Measurements from ENCODE around the gene MPDZ.

Gene MPDZ, protein sequence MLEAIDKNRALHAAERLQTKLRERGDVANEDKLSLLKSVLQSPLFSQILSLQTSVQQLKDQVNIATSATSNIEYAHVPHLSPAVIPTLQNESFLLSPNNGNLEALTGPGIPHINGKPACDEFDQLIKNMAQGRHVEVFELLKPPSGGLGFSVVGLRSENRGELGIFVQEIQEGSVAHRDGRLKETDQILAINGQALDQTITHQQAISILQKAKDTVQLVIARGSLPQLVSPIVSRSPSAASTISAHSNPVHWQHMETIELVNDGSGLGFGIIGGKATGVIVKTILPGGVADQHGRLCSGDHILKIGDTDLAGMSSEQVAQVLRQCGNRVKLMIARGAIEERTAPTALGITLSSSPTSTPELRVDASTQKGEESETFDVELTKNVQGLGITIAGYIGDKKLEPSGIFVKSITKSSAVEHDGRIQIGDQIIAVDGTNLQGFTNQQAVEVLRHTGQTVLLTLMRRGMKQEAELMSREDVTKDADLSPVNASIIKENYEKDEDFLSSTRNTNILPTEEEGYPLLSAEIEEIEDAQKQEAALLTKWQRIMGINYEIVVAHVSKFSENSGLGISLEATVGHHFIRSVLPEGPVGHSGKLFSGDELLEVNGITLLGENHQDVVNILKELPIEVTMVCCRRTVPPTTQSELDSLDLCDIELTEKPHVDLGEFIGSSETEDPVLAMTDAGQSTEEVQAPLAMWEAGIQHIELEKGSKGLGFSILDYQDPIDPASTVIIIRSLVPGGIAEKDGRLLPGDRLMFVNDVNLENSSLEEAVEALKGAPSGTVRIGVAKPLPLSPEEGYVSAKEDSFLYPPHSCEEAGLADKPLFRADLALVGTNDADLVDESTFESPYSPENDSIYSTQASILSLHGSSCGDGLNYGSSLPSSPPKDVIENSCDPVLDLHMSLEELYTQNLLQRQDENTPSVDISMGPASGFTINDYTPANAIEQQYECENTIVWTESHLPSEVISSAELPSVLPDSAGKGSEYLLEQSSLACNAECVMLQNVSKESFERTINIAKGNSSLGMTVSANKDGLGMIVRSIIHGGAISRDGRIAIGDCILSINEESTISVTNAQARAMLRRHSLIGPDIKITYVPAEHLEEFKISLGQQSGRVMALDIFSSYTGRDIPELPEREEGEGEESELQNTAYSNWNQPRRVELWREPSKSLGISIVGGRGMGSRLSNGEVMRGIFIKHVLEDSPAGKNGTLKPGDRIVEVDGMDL (N-terminal part only)

DNA sequence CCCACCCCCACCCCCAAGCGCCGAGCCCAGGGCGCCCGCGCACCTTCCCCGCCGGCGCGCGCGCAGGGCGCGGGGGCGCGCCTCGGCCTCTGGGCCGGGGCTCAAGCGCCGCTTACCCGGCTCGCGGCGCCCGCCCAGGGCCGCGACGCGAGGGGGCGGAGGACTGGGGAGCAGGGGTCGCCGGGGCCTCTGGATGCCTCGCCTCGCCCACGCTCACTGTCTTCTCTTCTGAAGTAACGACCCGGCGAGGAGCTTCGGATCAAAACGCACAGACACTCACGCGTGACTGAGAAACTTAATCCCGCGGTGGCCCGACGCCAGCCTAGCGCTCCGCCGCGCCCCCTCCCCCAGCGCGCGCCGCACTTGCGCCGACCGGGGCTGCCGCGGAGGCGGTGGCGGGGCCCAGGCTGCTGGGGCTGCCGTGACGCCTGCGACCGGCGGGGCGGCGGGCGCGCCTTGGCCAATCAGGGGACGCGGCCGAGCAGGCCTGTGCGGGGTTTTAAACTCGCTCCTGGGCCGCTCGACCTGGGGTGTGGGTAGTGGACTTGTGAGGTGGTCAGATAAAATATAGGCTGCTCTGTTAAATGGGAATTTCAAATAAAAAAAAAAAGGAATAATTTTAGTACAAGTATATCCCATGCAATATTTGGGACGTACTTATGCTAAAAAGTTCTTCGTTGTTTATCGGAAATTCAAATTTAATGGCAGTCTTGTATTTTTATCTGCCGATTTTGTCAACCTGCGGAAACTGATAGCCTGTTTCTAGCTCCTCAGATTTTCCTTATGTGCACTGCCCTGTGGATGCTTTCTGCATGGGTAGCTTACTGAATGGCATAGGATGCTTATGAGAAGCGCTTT is at the start of gene MPDZ:
Gene MPDZ, minus strand, starts transcription at position 409 of the 858 bp plus-strand sequence. CDS start 29,377 bp downstream, outside the sequence.
- DNase-seq (ENCODE audit: low read depth, low spot score) = no peak

DNA sequence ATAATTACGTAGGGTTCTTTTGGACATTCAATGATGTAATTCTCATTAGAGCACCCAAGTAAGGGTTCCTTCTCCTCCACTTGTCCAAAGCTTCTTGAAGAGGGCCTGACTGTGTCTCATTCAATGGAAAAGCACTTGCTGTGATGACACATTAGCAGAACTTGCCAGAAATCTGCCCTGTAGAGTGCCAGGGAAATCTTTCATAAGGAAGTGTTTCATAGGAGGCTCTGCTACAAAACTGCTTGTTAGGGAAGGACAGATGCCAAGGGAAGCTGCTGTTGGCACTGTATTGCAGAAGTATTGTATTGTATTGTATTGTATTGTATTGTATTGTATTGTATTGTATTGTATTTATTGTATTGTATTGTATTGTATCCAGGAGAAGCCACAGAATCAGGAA is 45.5 kb upstream of the MPDZ start:
- DNase-seq (ENCODE audit: low read depth, low spot score) = no peak

DNA sequence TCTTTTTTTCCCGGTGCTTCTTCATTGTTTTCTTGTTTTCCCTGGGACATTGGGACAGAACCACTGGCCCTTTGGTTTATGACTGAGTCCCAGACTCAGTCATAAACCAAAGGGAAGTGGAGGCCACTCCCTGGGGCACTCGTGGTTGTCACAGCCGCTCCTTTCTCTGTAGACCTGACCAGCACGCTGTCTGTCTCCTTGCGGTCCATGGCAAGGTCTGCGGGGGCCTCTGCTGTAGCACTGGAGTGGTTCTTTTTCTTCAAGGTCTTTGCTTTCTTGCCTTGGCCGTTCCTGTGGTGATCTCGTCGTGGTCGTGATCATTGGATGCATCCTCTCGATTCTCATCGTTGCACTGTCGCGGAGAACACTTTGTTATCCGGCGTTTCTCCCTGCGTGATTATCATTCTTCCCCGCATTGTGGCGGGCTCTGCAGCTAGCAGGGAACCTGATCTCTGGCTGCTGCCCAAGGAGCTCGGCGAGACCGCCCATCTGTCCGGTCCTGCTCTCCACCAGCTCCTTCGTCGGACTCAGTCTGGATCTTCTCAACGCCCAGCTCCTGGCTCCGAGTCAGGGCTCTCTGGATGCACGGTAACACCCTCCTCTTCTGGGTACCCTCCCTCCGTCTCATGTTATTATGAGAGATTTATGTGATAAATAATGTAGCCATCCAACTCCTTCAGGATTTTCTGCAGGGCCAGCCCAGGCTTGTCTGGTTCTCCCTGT is 43.5 kb upstream of the MPDZ start:
- DNase-seq (ENCODE audit: low read depth, low spot score) = no peak

DNA sequence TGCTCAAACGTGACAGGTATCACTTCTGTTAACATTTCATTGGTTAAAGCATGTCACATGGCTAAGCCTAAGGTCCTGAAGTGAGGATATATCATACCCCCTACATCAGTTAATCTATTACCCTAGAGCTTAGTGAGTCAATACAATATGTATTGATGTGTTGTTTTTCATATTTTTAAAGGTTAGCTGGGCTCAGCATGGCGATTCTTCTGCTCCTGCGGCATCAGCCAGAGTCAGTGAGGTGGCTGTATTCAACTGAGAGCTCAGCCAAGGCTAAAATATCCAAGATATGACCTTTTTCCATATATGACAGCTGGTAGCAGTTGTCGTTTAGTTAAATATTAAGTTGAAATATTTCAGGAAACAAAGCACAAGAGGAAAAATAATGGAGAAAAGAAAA is 38.5 kb upstream of the MPDZ start:
- DNase-seq (ENCODE audit: low read depth, low spot score) = no peak

DNA sequence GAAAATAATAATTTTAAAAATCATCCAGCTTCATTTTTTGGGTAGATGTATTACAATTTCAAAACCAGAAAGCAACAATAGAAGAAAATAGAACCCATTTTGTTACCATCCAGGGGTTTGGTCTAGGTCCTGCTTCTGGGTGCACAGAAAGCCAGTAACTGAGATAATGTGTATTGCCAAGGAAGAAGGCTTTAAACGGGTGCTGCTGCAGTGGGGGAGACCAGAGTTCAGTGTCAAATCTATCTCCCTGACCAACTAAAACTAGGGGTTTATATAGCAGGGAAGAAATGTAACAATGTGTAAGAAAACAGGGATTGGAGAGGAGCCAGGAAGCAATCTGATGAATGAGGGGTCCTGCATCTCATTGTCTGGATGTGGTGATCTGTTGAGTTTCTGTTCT is 17.5 kb upstream of the MPDZ start:
- DNase-seq (ENCODE audit: low read depth, low spot score) = no peak

DNA sequence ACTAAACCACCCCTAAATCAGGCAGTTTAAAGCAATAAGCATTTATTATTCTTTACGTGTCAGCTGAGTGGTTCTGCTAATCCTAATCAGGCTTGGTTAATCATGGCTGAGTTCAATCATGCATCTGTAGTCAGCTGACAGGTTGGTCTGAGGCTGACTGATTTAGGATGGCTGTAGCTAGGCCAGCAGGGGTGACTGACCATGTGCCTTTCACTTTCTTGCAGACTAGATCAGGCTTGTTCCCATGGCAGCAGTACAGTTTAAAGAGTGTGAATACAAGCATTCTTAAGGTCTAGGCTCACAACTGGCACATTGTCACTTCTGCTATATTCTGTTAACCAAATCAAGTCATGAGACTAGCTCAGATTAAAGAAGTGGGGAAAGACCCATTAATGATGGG is 16.1 kb upstream of the MPDZ start:
- no peak for DNase-seq (ENCODE audit: low read depth, low spot score)

DNA sequence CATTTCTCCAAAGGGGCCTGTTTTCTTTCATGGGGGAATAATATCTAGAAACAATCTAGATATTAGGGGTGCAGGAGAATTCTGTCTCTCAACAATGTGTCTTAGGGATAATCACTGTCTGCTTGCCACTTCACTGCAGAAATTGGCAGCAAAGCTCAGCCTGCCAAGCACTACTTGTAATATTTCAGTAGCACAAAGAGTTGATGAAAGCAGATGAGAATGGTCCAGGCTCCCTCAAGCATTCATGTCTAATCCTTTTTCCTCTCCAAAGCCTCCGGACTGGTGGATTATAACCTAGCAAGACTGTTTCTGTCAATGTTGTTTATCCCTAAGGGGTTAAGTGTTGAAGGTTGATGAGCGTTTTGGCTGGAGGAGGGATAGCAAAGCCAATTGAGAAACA is 13.3 kb upstream of the MPDZ start:
- no peak for DNase-seq (ENCODE audit: low read depth, low spot score)

DNA sequence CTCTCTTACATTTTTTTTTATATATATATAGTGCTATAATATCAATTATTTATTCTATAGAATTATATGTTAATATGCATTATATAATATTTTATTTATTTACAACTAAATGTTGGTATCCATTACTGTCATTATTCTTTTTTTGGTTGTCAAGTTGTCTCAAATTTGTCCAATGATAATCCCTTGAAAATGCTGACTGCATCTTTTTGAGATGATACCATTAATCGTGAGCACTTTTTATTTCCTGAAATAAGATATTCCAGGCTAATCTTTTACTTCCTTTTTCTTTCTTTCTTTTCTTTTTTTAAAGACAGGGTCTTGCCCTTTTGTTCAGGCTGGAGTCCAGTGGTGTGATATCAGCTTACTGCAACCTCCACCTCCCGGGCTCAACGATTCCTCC is 12.7 kb upstream of the MPDZ start:
- no peak for DNase-seq (ENCODE audit: low read depth, low spot score)

DNA sequence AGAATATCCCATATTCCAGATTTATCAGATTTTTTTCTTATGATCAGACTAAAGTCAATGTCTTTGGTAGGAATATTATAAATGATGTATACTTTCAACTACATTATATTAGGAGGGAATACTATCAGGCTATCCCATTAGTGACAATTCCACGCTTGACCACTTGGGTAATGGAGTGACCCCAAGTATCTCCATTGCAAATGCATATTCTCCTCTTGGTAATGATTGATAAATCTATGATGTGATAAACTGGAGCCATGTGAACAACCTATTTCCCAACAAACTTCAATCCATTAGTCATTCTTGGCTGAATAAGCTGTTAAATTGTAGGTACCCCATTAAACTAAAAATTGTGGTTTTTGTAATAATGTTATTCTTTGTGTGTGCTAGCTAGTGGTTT is 12.2 kb upstream of the MPDZ start:
- no peak for DNase-seq (ENCODE audit: low read depth, low spot score)

DNA sequence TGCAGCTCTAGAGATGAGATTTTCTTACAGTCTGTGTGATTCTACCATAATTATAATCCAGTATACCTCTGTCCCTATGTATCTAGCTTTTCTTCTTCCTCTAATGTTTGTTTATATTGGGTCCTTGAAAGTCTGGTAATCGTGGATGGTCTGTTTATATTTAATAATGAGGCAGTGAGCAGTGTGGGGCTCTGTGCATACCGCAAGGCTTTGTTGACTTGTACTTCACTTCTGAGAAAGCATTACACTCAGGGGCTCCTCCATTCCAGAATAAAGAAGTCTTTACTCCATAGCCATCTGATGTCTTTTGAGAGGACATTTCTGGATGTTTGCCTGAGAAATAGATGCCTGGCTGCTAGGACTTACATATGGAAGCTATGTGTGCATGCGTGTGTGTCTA is 4.5 kb upstream of the MPDZ start:
- DNase-seq (ENCODE audit: low read depth, low spot score) = no peak

DNA sequence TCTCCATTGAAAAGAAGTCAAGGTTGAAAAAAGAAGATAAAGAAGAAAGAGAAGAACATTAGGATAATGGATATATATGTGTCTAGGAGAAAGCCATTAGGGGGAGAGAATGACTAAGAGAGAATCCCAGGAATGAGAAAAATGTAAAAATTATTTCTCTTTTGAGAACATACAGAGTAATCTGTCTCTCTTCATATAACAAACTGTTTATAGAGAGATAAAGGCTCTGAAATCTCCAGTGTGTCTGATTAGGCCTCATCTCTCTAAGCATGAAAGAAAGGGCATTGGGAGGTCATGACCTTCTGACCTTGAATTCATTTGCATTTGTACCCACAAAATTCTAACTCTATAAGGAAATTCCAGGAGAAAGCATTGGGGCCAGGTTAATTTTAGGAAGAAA is 3.5 kb upstream of the MPDZ start:
- no peak for DNase-seq (ENCODE audit: low read depth, low spot score)

DNA sequence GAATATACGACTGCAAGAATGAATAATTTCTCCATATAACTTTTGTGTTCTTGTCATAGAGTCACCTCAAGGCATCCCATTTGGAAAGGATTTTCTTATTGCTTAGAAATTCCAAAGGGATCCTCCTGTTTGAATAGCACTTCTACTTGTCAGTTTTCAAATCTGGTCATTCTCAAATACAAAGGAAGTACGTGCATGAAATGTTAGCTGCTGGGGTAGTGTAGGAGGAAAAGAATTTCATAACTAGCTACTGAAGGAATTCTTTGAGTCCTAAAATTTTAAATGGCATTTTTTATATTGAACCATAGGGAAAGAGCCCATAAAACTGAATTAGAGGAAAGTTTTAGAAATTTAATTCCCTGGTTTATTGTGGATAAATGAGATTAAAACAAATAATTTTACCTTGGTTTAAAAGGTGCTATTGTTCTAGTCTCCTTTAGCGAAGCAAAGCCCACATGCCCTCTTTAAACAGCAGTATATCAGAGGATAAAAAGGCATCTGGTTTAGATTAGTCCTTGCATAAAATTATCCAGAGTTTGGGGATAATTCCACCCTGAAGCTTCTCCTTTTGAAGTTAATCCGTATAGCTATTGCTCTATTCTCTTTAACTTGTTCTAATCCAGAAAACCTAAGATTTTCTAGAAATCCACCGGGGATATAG is 2.0 kb upstream of the MPDZ start:
- no peak for DNase-seq (ENCODE audit: low read depth, low spot score)

DNA sequence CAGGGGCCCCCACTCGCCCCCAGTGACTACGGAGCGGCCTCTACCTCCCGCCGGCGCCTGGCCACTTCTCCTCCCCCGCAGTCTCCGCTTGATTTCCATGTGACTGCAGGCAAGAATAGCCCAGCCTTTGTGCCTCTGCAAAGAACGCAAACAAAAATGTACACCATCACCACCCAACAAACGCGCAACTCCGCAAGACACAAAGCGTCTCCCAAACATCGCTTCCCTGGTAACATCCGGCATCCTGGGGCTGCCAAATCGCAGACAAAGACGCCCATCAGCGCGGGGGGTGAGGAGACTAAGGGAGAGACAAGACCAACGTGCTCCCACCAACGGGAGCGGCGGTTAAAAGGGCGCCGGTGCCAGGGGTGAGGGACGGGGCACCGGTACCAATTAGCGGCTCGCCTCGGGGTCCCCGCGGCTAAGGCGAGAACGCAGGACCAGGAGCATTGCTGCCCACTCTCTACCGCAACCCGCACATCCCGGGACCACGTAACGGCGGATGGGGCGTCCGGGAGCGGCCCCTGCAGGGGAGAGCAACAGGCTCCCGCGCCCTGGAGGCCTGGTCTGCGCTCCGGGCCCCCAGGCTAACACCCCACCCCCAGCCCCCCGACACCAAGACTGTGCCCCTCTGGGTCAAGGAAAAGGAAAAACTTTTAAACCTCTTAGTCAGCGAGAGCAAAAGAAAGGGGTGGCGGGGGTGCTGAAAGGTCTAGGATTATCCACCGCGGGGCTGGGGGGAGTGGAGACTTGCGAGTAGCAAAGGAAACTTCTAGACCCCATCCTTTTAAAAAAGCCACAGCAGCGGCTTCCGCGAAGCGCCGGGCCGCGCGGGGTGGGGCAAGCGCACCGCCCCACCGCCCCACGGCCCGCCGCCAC is 885 bp downstream of the MPDZ start:
- DNase-seq (ENCODE audit: low read depth, low spot score) = no peak

DNA sequence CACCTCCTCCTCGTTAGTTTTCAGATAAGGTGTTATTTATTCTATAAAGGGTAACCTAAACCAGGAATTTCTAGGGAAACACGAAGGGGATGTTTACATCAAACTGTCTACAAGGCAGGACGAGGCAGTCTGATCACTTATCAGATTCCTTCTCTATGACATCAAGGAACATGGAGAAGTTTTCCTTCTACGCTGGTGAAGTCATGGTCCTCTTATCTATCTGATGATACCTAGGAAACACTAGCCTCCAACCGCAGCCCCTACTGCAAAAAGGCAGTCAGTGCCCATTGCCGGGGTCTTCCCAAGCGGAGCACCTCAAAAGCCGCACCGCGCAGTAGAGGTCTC is 1.5 kb downstream of the MPDZ start:
- no peak for DNase-seq (ENCODE audit: low read depth, low spot score)

DNA sequence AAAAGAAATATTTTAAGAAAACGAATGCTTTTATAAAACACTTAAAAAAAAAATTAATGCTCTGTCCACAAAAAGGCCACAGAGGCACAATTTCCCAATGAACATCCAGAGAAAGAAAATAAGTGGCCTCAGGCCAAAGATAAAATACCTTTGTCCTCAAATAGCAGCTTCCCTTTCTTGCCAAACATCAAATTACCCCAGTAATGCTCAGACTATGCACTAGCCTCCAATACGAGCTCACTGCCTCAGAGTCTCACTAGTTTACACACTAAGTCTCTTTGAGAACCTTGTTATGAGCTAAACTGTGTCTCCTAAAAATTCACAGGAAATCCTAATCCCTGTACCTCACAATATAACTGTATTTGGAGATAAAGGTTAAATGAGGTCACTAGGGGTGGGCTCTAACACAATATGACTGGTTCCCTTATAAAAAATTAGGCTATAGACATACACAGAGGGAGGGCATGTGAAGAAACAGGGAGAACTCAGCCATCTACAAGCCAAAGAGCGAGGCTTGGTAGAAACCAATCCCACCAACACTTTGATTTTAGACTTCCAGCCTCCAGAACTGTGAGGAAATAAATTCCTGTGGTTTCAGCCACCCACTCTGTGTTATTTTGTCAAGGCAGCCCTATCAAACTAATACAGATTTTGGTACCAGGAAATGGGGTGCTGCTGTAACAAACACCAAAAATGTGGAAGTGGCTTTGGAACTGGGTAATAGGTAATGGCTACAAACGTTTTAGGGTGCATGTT is 4.4 kb downstream of the MPDZ start:
- DNase-seq (ENCODE audit: low read depth, low spot score) = no peak

DNA sequence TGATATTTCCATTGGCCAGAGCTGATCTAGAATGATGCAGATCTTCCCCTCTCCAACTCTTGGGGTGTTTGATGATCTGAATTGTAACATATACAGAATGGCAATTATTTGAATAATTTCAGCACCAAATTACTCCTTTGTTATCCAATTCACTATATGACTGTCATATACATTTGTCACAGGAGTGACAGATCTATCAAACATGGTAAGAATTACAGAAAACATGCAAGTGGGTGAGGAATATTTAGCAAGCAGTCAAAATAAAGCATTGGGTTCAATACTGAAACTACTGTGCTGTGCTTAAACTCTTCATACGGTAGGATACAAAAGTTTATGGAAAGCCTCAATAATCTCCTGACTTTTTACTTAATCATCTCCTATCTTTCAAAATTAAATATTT is 8.8 kb downstream of the MPDZ start:
- no peak for DNase-seq (ENCODE audit: low read depth, low spot score)

DNA sequence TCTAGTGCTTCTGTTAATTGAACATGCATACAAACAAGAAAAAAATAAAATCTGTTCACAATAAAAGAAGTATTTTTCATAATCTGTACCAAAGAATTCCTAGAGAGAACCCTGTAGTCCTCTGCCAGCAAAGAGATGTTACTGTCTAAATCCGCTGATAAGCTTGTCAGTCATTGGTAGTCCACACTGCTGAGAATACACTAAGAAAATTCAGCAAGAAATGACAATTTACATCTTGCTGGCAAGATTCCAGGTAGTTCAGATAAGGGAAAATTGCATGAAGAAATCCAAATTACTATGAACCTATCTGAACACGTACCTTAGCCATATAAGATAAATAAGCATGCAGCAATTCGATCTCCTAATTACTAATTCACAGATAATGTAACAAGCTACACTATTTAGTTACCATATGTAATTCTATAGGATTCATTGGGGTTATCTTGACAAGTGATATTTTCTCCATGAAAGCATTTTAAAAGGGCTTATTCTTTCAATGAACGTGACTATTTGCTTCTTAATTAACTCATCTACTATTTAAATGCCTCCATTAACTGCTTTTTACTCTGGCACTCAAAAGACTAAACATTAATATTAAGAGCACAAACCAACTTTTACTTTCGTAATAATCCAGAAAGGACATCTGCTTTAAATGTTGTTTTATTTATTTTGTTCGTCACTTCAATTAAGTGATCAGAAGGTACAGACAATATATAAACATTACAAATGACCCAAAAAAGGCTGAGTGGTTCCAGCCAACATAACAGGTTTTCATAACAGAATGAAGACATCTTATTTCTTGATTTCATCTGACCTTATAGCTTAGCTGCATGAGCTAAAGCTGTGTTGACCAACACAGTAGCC is 9.7 kb downstream of the MPDZ start:
- no peak for DNase-seq (ENCODE audit: low read depth, low spot score)
